Measurements from ENCODE around the gene EPS8.

GRCh38 chr12:15602051-15602672 is 187.0 kb downstream of the EPS8 start:
- no peak for TF ChIP-seq CTCF (IDR thresholded peaks at IDR 0.05; ENCODE audit: borderline replicate concordance, extremely low read depth, low read length, poor library complexity, severe bottlenecking)
- TF ChIP-seq EZH2 (IDR thresholded peaks at IDR 0.05; ENCODE audit: borderline replicate concordance, low read depth, low read length, severe bottlenecking): no peak

All from DND-41 (cell line).